Sigmoid colon (tissue), 4 donors: ENCODE data around the gene EEA1.

ENCODE experiments used
- EP300 ChIP-seq, 4 donors: sonication (generic); formaldehyde crosslinking; IDR thresholded peaks; one replicate each; pipeline ENCODE4 v1.6.1; 2017; ENCODE audit warnings: antibody characterized with exemption in 4 of 4
- POLR2A ChIP-seq, 2 donors: fragments of 450-650 bp; IDR thresholded peaks; one replicate each; pipeline ENCODE4 v1.6.1; 2016; ENCODE audit warnings: antibody characterized with exemption in 2 of 2, mild to moderate bottlenecking in 2 of 2, moderate library complexity in 2 of 2
- POLR2AphosphoS5 ChIP-seq, 4 donors: sonication (generic); formaldehyde crosslinking; IDR thresholded peaks; one replicate each; pipeline ENCODE4 v1.6.1; 2017; ENCODE audit warnings: antibody characterized with exemption in 4 of 4
- TF ChIP-seq, protein P1 (sequence below), 4 experiments: fragments of 450-650 bp in 3 of 4; fragments of 200-600 bp in 1 of 4; IDR thresholded peaks; one replicate each; pipeline ENCODE4 v1.5.1; 2016 to 2019; ENCODE audit warnings: antibody characterized with exemption in 4 of 4, mild to moderate bottlenecking in 3 of 4, moderate library complexity in 2 of 4

GRCh38 chr12:92933606-92934005 is 4.5 kb upstream of the EEA1 start:
- TF ChIP-seq, protein P1, sequence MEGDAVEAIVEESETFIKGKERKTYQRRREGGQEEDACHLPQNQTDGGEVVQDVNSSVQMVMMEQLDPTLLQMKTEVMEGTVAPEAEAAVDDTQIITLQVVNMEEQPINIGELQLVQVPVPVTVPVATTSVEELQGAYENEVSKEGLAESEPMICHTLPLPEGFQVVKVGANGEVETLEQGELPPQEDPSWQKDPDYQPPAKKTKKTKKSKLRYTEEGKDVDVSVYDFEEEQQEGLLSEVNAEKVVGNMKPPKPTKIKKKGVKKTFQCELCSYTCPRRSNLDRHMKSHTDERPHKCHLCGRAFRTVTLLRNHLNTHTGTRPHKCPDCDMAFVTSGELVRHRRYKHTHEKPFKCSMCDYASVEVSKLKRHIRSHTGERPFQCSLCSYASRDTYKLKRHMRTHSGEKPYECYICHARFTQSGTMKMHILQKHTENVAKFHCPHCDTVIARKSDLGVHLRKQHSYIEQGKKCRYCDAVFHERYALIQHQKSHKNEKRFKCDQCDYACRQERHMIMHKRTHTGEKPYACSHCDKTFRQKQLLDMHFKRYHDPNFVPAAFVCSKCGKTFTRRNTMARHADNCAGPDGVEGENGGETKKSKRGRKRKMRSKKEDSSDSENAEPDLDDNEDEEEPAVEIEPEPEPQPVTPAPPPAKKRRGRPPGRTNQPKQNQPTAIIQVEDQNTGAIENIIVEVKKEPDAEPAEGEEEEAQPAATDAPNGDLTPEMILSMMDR (IDR thresholded peaks at IDR 0.05) = no peak
- no peak for TF ChIP-seq POLR2A (IDR thresholded peaks at IDR 0.05)
- TF ChIP-seq POLR2AphosphoS5 (IDR thresholded peaks at IDR 0.05) = no peak
- TF ChIP-seq EP300 (IDR thresholded peaks at IDR 0.05) = no peak
